Islet precursor cell (in vitro differentiated cells): ENCODE results near the gene POU3F1.

Experiments used
- DNase-seq: peaks from one replicate; pipeline ENCODE4 v3.0.0-alpha.2; 2018

The POU3F1 gene

GRCh38 chr1:38046333-38046883 lies at the start of gene POU3F1:
POU3F1 (minus strand) TSS chr1:38046793; CDS start chr1:38046743, 50 bp downstream.
- DNase-seq, result no peak

DNA sequence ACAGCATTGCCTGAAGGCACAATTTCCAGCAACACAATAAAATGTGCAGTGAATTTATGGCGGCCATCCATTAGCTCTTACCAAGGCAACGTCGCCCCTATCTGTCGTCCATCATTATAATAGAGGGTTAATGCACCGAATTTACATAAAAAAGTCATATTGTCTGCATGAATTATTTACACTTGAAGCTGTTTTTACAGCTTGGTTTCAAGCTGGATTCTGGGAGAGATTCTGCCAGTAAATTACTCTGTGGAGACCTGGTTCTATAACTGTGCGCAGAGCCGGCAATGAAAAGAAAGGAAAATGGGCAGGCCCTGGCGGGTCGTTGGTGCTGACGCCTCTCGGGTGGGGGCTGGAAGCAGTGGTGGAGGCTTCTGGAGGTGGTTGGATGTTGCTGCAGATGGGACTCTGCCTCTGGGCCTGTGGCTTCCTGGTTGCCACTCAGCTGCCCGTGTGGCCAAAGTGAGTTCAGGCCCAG lies 48.9 kb upstream of the POU3F1 start:
- no peak for DNase-seq

DNA sequence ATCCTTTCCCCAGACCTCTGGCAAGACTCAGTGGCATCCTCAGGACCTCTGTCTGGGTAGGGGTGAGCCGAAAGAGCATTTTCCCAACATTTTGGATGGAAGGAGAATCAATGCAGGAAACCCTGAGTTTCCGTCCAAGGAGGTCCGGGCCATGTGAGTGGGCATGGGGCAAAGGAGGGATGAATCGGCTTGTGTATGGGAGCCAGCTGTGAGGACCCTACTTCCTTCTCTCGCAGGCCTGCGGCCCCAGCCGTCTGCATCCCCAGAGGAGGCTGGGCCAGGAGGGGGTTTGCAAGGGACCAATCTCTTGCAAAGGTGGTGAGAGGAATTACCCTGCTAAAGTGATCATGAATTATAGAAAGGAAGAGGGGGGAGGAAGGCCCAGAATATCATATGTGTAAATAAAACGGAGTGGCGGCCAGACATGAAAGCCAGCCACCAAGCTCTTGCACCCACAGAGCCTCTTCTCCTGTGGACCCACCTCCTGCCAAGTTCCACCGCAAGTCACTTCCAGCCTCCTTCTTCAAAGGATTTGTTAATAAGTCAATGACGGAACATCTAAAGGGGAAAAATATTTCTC lies 48.2 kb upstream of the POU3F1 start:
- DNase-seq, result no peak

GRCh38 chr1:38093569-38094520 lies 47.3 kb upstream of the POU3F1 start:
- DNase-seq, result no peak

DNA sequence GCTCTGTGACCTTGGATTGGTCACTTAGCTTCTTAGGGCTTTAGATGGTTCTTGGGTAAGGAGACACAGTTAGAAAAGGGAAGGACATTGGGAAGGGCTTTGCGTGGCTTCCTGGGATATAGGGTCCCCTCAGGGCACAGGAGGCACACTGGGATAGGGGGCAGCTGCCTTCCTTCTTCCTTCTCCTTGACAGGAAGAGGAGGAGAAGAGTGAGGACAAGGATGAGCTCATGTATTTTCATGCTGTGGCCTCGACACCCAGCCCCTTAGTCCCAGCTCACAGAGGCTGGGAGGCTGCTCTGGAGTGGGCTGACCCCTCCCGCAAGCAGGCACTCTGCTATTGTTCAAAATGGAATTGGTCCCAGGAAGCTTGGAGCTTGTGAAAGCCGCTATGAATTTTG lies 45.7 kb upstream of the POU3F1 start:
- DNase-seq, result no peak

- DNase-seq, result no peak
These were observed 44.2 kb upstream of the POU3F1 start for GRCh38 chr1:38090796-38091195.

GRCh38 chr1:38089712-38090360 lies 43.2 kb upstream of the POU3F1 start:
- no peak for DNase-seq

GRCh38 chr1:38088791-38089190 lies 42.2 kb upstream of the POU3F1 start:
- no peak for DNase-seq

- DNase-seq, result no peak
These were observed 41.8 kb upstream of the POU3F1 start for GRCh38 chr1:38088366-38088765.

- no peak for DNase-seq
These were observed 41.1 kb upstream of the POU3F1 start for GRCh38 chr1:38087676-38088075.

DNA sequence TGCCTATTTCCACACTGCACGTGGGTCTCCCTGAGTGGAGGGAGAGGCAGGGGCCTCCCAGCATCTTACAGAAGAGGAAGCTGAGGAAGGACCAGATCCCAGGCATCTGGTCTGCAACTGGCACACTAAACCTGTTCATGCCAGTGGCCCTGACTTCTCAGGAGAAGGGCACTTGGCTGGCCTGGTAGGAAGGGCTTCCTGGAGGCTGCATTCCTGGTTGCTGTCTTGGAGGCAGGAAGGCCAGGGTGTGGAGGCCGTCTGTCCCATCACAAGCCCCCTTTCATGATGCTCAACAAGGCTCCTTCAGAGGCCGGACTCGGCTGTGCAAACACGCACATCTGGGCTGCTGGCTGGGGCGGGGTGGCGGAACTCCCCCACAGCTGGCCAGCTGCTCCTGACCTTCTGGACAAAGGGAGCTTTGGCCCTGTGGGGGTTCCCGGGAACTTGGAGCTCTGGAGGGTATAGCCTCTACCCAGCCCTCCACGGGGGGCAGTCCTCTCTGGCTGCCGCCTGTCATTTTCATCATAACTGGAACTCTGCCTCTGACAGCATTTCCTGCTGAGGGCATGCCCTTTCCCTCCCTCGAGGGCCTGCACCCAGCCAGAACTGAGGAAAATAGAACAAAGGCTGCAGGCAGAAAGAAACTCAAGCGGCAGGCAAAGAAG lies 39.2 kb upstream of the POU3F1 start:
- DNase-seq, result no peak

- DNase-seq, result no peak
These were observed 38.1 kb upstream of the POU3F1 start for GRCh38 chr1:38084700-38085099.

DNA sequence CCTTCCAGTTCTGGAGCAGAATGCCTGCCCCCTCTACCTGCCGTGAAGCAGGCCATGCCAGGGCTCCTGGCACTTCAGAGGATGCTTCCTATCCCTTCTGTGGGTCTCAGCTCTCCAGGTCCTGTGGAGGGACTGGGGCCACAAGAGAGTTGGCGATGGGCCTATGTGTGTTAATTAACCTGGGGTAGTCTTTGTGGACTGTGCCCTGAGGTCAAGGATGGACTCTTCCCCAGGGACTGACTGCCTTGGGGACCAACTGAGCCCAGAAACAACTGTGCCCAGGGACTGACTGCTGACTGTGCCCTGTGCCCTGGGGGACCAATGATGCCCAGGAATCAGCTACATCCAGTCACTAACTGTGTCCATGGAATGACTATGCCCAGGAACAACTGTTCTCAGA lies 37.5 kb upstream of the POU3F1 start:
- DNase-seq, result no peak

DNA sequence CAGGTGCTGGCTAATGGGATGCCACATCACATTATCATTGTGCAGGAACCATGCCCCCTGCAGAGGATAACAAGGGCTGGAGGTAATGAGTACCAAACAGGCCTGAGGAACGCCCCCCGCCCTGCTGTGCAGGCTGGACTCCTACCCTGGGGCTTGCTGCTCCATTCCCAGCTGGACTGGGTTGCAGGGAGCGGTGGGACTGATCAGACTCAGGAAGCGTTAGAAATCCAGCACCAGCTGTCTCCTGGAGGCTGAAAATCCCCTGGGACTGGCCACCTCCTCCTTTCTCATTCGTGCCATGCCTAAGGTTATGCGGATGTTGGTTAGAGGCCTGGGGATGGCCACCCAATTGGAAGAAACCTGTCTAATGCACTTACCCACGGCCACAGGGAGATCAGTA lies 36.9 kb upstream of the POU3F1 start:
- DNase-seq, result no peak

DNA sequence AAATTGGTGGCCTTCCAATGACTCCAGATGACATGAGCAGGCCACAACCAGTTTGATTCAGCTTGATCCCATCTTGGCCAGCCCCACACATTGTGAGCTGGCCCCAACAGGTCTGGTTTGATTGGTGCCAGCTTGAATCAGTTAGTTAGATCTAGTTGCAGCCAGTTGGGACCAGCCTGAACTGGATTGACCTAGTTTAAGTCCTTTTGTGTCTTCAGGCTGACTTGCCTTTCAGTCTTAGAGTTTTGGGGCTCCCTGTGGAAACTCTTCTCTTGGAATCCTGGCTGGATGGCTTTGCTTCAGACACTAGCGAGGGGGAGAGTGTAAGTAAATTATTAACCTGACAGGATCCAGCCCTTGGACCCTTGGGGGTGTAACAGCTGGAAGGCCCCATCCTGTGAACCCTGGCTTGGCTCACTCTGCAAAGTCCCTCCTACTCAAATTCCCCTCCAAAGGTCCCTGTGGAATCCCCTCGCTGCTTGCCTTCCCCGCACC lies 36.2 kb upstream of the POU3F1 start:
- no peak for DNase-seq

GRCh38 chr1:38079019-38079418 lies 32.4 kb upstream of the POU3F1 start:
- DNase-seq, result no peak

GRCh38 chr1:38077523-38078147 lies 31.0 kb upstream of the POU3F1 start:
- no peak for DNase-seq

DNA sequence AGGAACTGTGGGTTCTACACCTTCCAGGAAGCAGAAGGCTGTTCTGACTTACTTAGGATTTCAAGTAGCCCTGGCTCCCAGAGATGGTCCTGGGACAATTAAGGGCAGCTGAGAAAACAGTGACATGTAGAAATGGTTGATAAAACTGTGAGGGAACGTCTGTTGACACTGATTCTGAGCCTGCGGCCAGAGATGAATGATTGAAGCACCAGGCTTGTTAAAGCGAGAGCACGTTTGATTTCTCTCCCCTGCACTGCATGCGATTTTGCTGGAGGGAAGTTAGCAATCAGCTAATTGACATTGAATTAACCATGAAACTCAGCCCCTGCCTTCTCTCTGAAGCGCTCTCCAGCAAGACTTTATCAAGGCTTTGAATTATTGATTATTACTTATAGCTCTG lies 29.9 kb upstream of the POU3F1 start:
- DNase-seq, result no peak

DNA sequence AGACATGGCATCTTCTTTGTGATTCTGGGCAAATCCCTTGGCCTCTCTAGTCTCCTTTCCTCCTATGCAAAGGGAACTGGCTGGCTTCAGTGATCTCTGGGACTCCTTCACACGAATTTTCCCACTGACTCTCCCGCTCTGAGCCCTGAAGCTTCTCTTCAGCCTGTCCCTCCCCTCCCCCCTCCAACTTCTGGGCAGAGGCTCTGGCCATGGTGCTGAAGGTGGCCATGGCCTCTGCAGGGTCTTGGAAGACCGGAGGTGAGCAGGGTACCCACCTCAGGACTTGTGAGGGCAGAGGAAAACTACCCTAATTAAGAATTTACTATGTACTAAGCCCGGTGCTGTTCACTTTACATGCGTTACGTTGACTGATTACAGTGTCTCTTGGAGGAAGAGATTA lies 29.4 kb upstream of the POU3F1 start:
- peak; percentile 86 for DNase-seq

- no peak for DNase-seq
These were observed 28.6 kb upstream of the POU3F1 start for GRCh38 chr1:38075191-38075590.

- DNase-seq, result no peak
These were observed 27.7 kb upstream of the POU3F1 start for GRCh38 chr1:38074302-38074677.
